IMR-90 (cell line): Measurements from ENCODE around the gene CDCA4. TPM values are rescaled to one million over a fixed set of nuclear protein-coding genes. Genes with fewer than 3 reads are reported as not detected.

ENCODE experiments used
- ATAC-seq: fragments of 200-7000 bp; cut with Tn5 transposase; 2 replicates; pipeline ENCODE4 v1.9.1; 2020; ENCODE audit warnings: low read depth, mild to moderate bottlenecking, moderate library complexity
- BruUV-seq: library from RNA; stranded (reverse); fragments of 400-500 nt; replicated peaks from 2 replicates; lab custom pipeline; 2021; lab: Mats Ljungman, UMichigan
- CTCF ChIA-PET: fragments of 300-600 bp; formaldehyde crosslinking; extraction: SDS; loops from one replicate; lab custom pipeline; 2021; ENCODE audit warnings: antibody characterized with exemption; lab: Yijun Ruan, JAX
- POLR2A ChIA-PET: fragments of 300-600 bp; sonication (Branson Sonifier 250); formaldehyde crosslinking; loops from one replicate; lab custom pipeline; 2022; ENCODE audit warnings: antibody characterized with exemption; ENCODE audit not compliant: unreplicated experiment; lab: Charles Lee
- DNase-seq: peaks from one replicate; pipeline ENCODE4 v3.0.0; 2013
- H2AFZ ChIP-seq: replicated peaks from 2 replicates; pipeline ENCODE3; 2013; ENCODE audit warnings: low read length, mild to moderate bottlenecking; ENCODE audit not compliant: poor library complexity
- H2AK5ac ChIP-seq: 2 replicates; pipeline ENCODE4 v1.6.1; 2013; ENCODE audit warnings: low read depth, low read length, inconsistent platforms
- H2AK9ac ChIP-seq: replicated peaks from 2 replicates; pipeline ENCODE3; 2013; ENCODE audit warnings: mild to moderate bottlenecking, low read depth, low read length, moderate library complexity; ENCODE audit not compliant: poor library complexity
- H2BK120ac ChIP-seq: 2 replicates; pipeline ENCODE4 v1.6.1; 2013; ENCODE audit warnings: low read depth, low read length, inconsistent platforms
- H2BK15ac ChIP-seq: 3 replicates; pipeline ENCODE4 v1.6.1; 2013; ENCODE audit warnings: low read depth, low read length, inconsistent platforms
- H2BK20ac ChIP-seq: 2 replicates; pipeline ENCODE4 v1.6.1; 2013; ENCODE audit warnings: low read depth, mild to moderate bottlenecking, inconsistent platforms, low read length, moderate library complexity
- H2BK5ac ChIP-seq: 2 replicates; pipeline ENCODE4 v1.6.1; 2013; ENCODE audit warnings: mild to moderate bottlenecking, low read depth, low read length, inconsistent platforms; ENCODE audit not compliant: poor library complexity, severe bottlenecking
- H3K14ac ChIP-seq: replicated peaks from 2 replicates; pipeline ENCODE4 v1.6.1; 2013; ENCODE audit warnings: low read depth, low read length, inconsistent platforms
- H3K18ac ChIP-seq: 2 replicates; pipeline ENCODE4 v1.6.1; 2013; ENCODE audit warnings: low read depth, low read length, control low read depth
- H3K23ac ChIP-seq: 2 replicates; pipeline ENCODE4 v1.6.1; 2013; ENCODE audit warnings: low read depth, low read length, inconsistent platforms
- H3K27ac ChIP-seq: 2 replicates; pipeline ENCODE4 v1.5.1; 2013; ENCODE audit warnings: mild to moderate bottlenecking, control low read depth, low read length; ENCODE audit not compliant: insufficient read depth
- H3K27me3 ChIP-seq: 2 replicates; pipeline ENCODE4 v1.6.1; 2013; ENCODE audit warnings: low read length; ENCODE audit not compliant: control insufficient read depth, insufficient read depth
- H3K36me3 ChIP-seq: 2 replicates; pipeline ENCODE4 v1.6.1; 2013; ENCODE audit warnings: low read length, mixed read lengths; ENCODE audit not compliant: control insufficient read depth, insufficient read depth
- H3K4ac ChIP-seq: 2 replicates; pipeline ENCODE4 v1.6.1; 2013; ENCODE audit warnings: low read depth, low read length, inconsistent platforms
- H3K4me1 ChIP-seq: 2 replicates; pipeline ENCODE4 v1.6.1; 2013; ENCODE audit warnings: low read length, mixed read lengths; ENCODE audit not compliant: control insufficient read depth, insufficient read depth
- H3K4me2 ChIP-seq: 2 replicates; pipeline ENCODE4 v1.6.1; 2013; ENCODE audit warnings: low read depth, mild to moderate bottlenecking, control low read depth, low read length, moderate library complexity
- H3K4me3 ChIP-seq: 2 replicates; pipeline ENCODE4 v1.5.1; 2013; ENCODE audit warnings: low read depth, mild to moderate bottlenecking, control low read depth, low read length, moderate library complexity; ENCODE audit not compliant: insufficient read depth
- H3K56ac ChIP-seq: 2 replicates; pipeline ENCODE4 v1.6.1; 2013; ENCODE audit warnings: low read length, inconsistent platforms; ENCODE audit not compliant: insufficient read depth; ENCODE audit errors: extremely low read depth
- H3K79me1 ChIP-seq, 2 experiments: 2 replicates each; pipeline ENCODE4 v1.6.1; 2013; ENCODE audit warnings: low read length in 2 of 2, inconsistent platforms in 1 of 2, low read depth in 1 of 2
- H3K9ac ChIP-seq: 2 replicates; pipeline ENCODE4 v1.6.1; 2013; ENCODE audit warnings: low read depth, low read length, control low read depth
- H3K9me1 ChIP-seq: 2 replicates; pipeline ENCODE4 v1.6.1; 2013; ENCODE audit warnings: low read length, inconsistent platforms; ENCODE audit not compliant: insufficient read depth
- H3K9me3 ChIP-seq: 2 replicates; pipeline ENCODE4 v1.6.1; 2013; ENCODE audit warnings: low read length; ENCODE audit not compliant: control insufficient read depth, insufficient read depth
- H4K20me1 ChIP-seq: 2 replicates; pipeline ENCODE4 v1.6.1; 2013; ENCODE audit warnings: low read length, inconsistent platforms; ENCODE audit not compliant: insufficient read depth
- H4K5ac ChIP-seq: 2 replicates; pipeline ENCODE4 v1.6.1; 2013; ENCODE audit warnings: mild to moderate bottlenecking, low read depth, low read length, control low read depth
- H4K8ac ChIP-seq, 2 experiments: 2 replicates each; pipeline ENCODE4 v1.6.1; 2013; ENCODE audit warnings: low read depth in 2 of 2, low read length in 2 of 2, control low read depth in 1 of 2, inconsistent platforms in 1 of 2
- H4K91ac ChIP-seq: 2 replicates; pipeline ENCODE4 v1.6.1; 2013; ENCODE audit warnings: low read depth, low read length, inconsistent platforms; ENCODE audit not compliant: insufficient read depth
- BHLHE40 ChIP-seq: fragments of 150-350 bp; IDR thresholded peaks from 2 replicates; pipeline ENCODE4 v1.6.1; 2016; ENCODE audit warnings: mild to moderate bottlenecking, low read depth, low read length
- FOS ChIP-seq: fragments of 150-350 bp; IDR thresholded peaks from 2 replicates; pipeline ENCODE4 v1.6.1; 2016; ENCODE audit warnings: low read depth, low read length
- POLR2A ChIP-seq: IDR thresholded peaks from 2 replicates; pipeline ENCODE4 v1.6.1; 2012; ENCODE audit warnings: mild to moderate bottlenecking, low read depth, low read length
- WGBS, 2 experiments: methylation state at CpG; one replicate each; pipeline versions ENCODE4 v1.1.5 to v1.1.7; 2013; ENCODE audit warnings: missing lambda C conversion rate in 2 of 2; ENCODE audit not compliant: insufficient read length in 1 of 2; ENCODE audit errors: extremely low coverage in 2 of 2; 5-methylcytosine and 5-hydroxymethylcytosine counted together
- dilution Hi-C: fragments of 300-500 bp; cut with HindIII; formaldehyde crosslinking; loops from one replicate; pipeline ENCODE4 v1.14.3; 2018; ENCODE audit warnings: low sequenced_read_pairs; ENCODE audit not compliant: unreplicated experiment
- in situ Hi-C: fragments of 300-500 bp; cut with MboI; formaldehyde crosslinking; loops from 3 replicates; pipeline ENCODE4 v1.14.3; 2019; ENCODE audit warnings: low sequenced_read_pairs, inconsistent platforms, mixed read lengths
- intact Hi-C: fragments of 100-400 bp; cut with micrococcal nuclease; formaldehyde crosslinking; loops from 2 replicates; pipeline ENCODE4 v1.10.0; 2022
- polyA plus RNA-seq, 3 experiments: library from polyadenylated mRNA; depleted of rRNA; stranded (reverse); fragments of >200 nt; gene quantifications; 2 replicates each; pipeline ENCODE4 v1.2.3, GENCODE V29; 2012; ENCODE audit warnings: low replicate concordance in 1 of 3
- total RNA-seq: library from RNA; depleted of rRNA; stranded (reverse); fragments of >200 nt; gene quantifications from 2 replicates; pipeline ENCODE4 v1.2.3, GENCODE V29; 2012

CDCA4 gene
- total and polyA plus RNA-seq, 2 of the 4 experiments (the other 2 are of a cell fraction) = 17.7 to 18.6 TPM

GRCh38 chr14:104989236-104989950, 31.5 kb downstream of the CDCA4 start:
- Histone ChIP-seq H2AFZ (no peak overlapping the region), H3K4me3 (no peak overlapping the region), H3K27me3 (no peaks in the 10 kb centered on the region), H3K9me1 (0 out of 2 replicates have a peak, but pooled peaks cover 5% of the 10 kb centered on the region), H3K9me3 (no peaks in the 10 kb centered on the region), H3K4ac (no peak overlapping the region), H2BK20ac (no peak overlapping the region), H4K20me1 (peaks cover 4% of the 10 kb centered on the region; the same call in 1 of the 2 replicates), H3K14ac (no peak overlapping the region), H3K9ac (no peak overlapping the region), H2AK9ac (no peak overlapping the region), H4K5ac (no peak overlapping the region), H2BK120ac (no peak overlapping the region), H3K27ac (no peak overlapping the region), H4K8ac (no peak overlapping the region), H3K18ac (no peak overlapping the region), H2AK5ac (no peak overlapping the region), H3K4me1 (peaks cover 3% of the 10 kb centered on the region; the same call in 1 of the 2 replicates), H2BK15ac (no peak overlapping the region), H3K56ac (no peak overlapping the region), H4K91ac (no peak overlapping the region), H3K79me1 (peaks cover 0 to 9% of the 10 kb centered on the region in 2 experiments; a peak in 1 of 4 replicates), H2BK5ac (no peak overlapping the region), H3K23ac (no peak overlapping the region), H3K4me2 (no peak overlapping the region), H3K36me3 (peaks cover 10% of the 10 kb centered on the region; the same call in 1 of the 2 replicates)
- 88% methylated on average over 7 of the region's 16 CpGs; no CpG with 5 or more reads in 1 of the 2 experiments for WGBS, 2 experiments
- dilution Hi-C loops (no loop called here), intact Hi-C loops (no loop called here), in situ Hi-C loops (no loop called here)
- ChIA-PET CTCF (no interaction called here), POLR2A (no interaction called here)
- ATAC-seq (no peak), DNase-seq (no peak)
- BruUV-seq = no TSS peak
- no peak for TF ChIP-seq POLR2A
- TF ChIP-seq BHLHE40 = no peak
- TF ChIP-seq FOS = no peak
